Activated CD8-positive, alpha-beta memory T cell treated with anti-CD3 and anti-CD28 coated beads for 36 hours (primary cell): ENCODE results near the gene ANKRD34A. TPM values are rescaled to one million over a fixed set of nuclear protein-coding genes. Genes with fewer than 3 reads are reported as not detected.

Experiments used
- CTCF ChIA-PET: fragments of 350-600 bp; sonication (Branson Sonifier 250); formaldehyde crosslinking; loops from one replicate; lab custom pipeline; 2021; ENCODE audit warnings: antibody characterized with exemption; lab: Charles Lee
- POLR2A ChIA-PET: fragments of 350-600 bp; sonication (Branson Sonifier 250); formaldehyde crosslinking; loops from one replicate; lab custom pipeline; 2021; ENCODE audit warnings: antibody characterized with exemption; lab: Charles Lee
- total RNA-seq, 2 experiments: library from RNA; stranded (reverse); gene quantifications; one replicate each; pipeline ENCODE4 v1.2.3, GENCODE V29; 2021

Gene ANKRD34A
- total RNA-seq: 10 to 100 TPM in 1 of 2 experiments, 1 to 10 TPM in 1; 10.0 to 13.2 TPM

GRCh38 chr1:145964328-145965118 lies at the start of gene ANKRD34A, which contains the start of gene POLR3GL:
TSS of gene ANKRD34A (minus strand) at chr1:145964575. CDS start at chr1:145961759, 2,816 bp downstream.
TSS of gene POLR3GL (plus strand) at chr1:145964690. CDS start at chr1:145974866, 10,176 bp downstream.
- CTCF ChIA-PET: interaction anchor here (1.1 to 7.0 kb wide), 7 partner anchors 14 to 47 kb away, joined by 3 to 47 read pairs (median 3); partner anchors contain the start of gene RBM8A
- POLR2A ChIA-PET: interaction anchor here (0.5 to 2.8 kb wide), 15 partner anchors 15 to 539 kb away, joined by 3 to 33 read pairs (median 4); partner anchors contain the start of genes NBPF20, PEX11B, PIAS3 and RBM8A

- POLR2A ChIA-PET: no interaction called here
- CTCF ChIA-PET: interaction anchor here (0.7 to 9.5 kb wide), 3 partner anchors 8 to 35 kb away, joined by 3 to 161 read pairs (median 3); partner anchors contain the start of gene HJV
Observed at GRCh38 chr1:146013559-146013922, 49.2 kb upstream of the ANKRD34A start.

GRCh38 chr1:146012703-146013558 lies 48.6 kb upstream of the ANKRD34A start:
- ChIA-PET CTCF (interaction anchor here (0.7 to 9.5 kb wide), 5 partner anchors 8 to 48 kb away, joined by 3 to 161 read pairs (median 3); partner anchors contain the start of genes ANKRD34A, HJV and POLR3GL), POLR2A (interaction anchor here (0.9 kb wide), 1 partner anchor 55 kb away, joined by 5 read pairs; the partner anchor contains the start of gene LIX1L)

- CTCF ChIA-PET: interaction anchor here (0.6 to 9.5 kb wide), 3 partner anchors 23 to 117 kb away, joined by 3 to 161 read pairs (median 3); no protein-coding TSS in a partner anchor
- POLR2A ChIA-PET: no interaction called here
Observed at GRCh38 chr1:146010126-146010738, 45.9 kb upstream of the ANKRD34A start.

GRCh38 chr1:146007489-146008133 lies 43.2 kb upstream of the ANKRD34A start:
- CTCF ChIA-PET: interaction anchor here (0.6 to 9.5 kb wide), 12 partner anchors 14 to 163 kb away, joined by 3 to 161 read pairs (median 3); partner anchors contain the start of gene HJV
- POLR2A ChIA-PET: interaction anchor here (0.6 to 1.0 kb wide), 3 partner anchors 28 to 67 kb away, joined by 3 to 6 read pairs (median 4); no protein-coding TSS in a partner anchor

- CTCF ChIA-PET: interaction anchor here (1.8 to 5.0 kb wide), 2 partner anchors 23 to 156 kb away, joined by 5 to 28 read pairs; partner anchors contain the start of gene NUDT17
- POLR2A ChIA-PET: interaction anchor here (1.4 kb wide), 1 partner anchor 37 kb away, joined by 3 read pairs; the partner anchor contains the start of genes ANKRD34A and POLR3GL
Observed at GRCh38 chr1:146001709-146002108, 37.3 kb upstream of the ANKRD34A start.

- CTCF ChIA-PET: interaction anchor here (1.0 to 5.1 kb wide), 3 partner anchors 11 to 153 kb away, joined by 4 to 37 read pairs (median 4); no protein-coding TSS in a partner anchor
- POLR2A ChIA-PET: no interaction called here
Observed at GRCh38 chr1:145999321-146000024, 35.1 kb upstream of the ANKRD34A start.

GRCh38 chr1:145997718-145998023 lies 33.3 kb upstream of the ANKRD34A start:
- ChIA-PET POLR2A (interaction anchor here (0.8 to 2.9 kb wide), 4 partner anchors 13 to 36 kb away, joined by 3 to 28 read pairs (median 11); partner anchors contain the start of genes ANKRD34A and POLR3GL), CTCF (interaction anchor here (0.6 to 5.1 kb wide), 5 partner anchors 15 to 38 kb away, joined by 3 to 37 read pairs (median 3); no protein-coding TSS in a partner anchor)

- ChIA-PET CTCF (interaction anchor here (0.8 to 5.1 kb wide), 6 partner anchors 9 to 152 kb away, joined by 3 to 37 read pairs (median 4); partner anchors contain the start of gene NUDT17), POLR2A (interaction anchor here (0.6 to 2.9 kb wide), 9 partner anchors 9 to 139 kb away, joined by 3 to 28 read pairs (median 4); partner anchors contain the start of genes ANKRD34A, PIAS3 and POLR3GL)
Observed at GRCh38 chr1:145997016-145997717, 32.8 kb upstream of the ANKRD34A start.

- ChIA-PET POLR2A (interaction anchor here (0.6 to 2.9 kb wide), 12 partner anchors 8 to 177 kb away, joined by 3 to 28 read pairs (median 4); partner anchors contain the start of genes ANKRD34A, PIAS3 and POLR3GL), CTCF (interaction anchor here (0.7 to 5.1 kb wide), 6 partner anchors 10 to 151 kb away, joined by 3 to 37 read pairs (median 5); partner anchors contain the start of gene NUDT17)
Observed at GRCh38 chr1:145996433-145997015, 32.1 kb upstream of the ANKRD34A start, which contains the start of gene TXNIP. TSS of gene TXNIP (minus strand) at chr1:145996579. CDS start at chr1:145996266, 313 bp downstream.

- POLR2A ChIA-PET: interaction anchor here (0.6 to 2.9 kb wide), 9 partner anchors 10 to 177 kb away, joined by 3 to 28 read pairs (median 4); partner anchors contain the start of gene PIAS3
- CTCF ChIA-PET: interaction anchor here (0.7 to 5.1 kb wide), 3 partner anchors 9 to 18 kb away, joined by 3 to 37 read pairs (median 5); no protein-coding TSS in a partner anchor
Observed at GRCh38 chr1:145995964-145996432, 31.6 kb upstream of the ANKRD34A start.

GRCh38 chr1:145995148-145995881 lies 30.9 kb upstream of the ANKRD34A start:
- ChIA-PET POLR2A (interaction anchor here (2.9 kb wide), 1 partner anchor 10 kb away, joined by 18 read pairs; no protein-coding TSS in a partner anchor), CTCF (interaction anchor here (5.1 kb wide), 1 partner anchor 17 kb away, joined by 37 read pairs; no protein-coding TSS in a partner anchor)

- ChIA-PET CTCF (interaction anchor here (1.9 to 5.1 kb wide), 4 partner anchors 10 to 17 kb away, joined by 7 to 37 read pairs (median 18); no protein-coding TSS in a partner anchor), POLR2A (interaction anchor here (1.2 to 3.5 kb wide), 3 partner anchors 9 to 31 kb away, joined by 5 to 19 read pairs (median 18); no protein-coding TSS in a partner anchor)
Observed at GRCh38 chr1:145994391-145995120, 30.2 kb upstream of the ANKRD34A start.
